Measurements from ENCODE around the gene THOC1.

- no peak for TF ChIP-seq POLR2A (IDR thresholded peaks at IDR 0.05)
- TF ChIP-seq EP300 (IDR thresholded peaks at IDR 0.05) = no peak
- TF ChIP-seq CTCF (IDR thresholded peaks at IDR 0.05) = no peak
These were observed 17.2 kb downstream of the THOC1 start for GRCh38 chr18:250685-251084.
